ENCODE measurements around the gene TMCC1. TPM values are rescaled to one million over a fixed set of nuclear protein-coding genes. Genes with fewer than 3 reads are reported as not detected.
A peak's percentile ranks its signal among the peaks of the same experiment; 100 is the strongest.

Gene TMCC1
- total RNA-seq, 1 experiment from 2014 or later = 8.7 TPM

- DNase-seq (ENCODE audit: low read depth) = no peak
Observed at GRCh38 chr3:129836381-129837064, 57.0 kb downstream of the TMCC1 start.

DNA sequence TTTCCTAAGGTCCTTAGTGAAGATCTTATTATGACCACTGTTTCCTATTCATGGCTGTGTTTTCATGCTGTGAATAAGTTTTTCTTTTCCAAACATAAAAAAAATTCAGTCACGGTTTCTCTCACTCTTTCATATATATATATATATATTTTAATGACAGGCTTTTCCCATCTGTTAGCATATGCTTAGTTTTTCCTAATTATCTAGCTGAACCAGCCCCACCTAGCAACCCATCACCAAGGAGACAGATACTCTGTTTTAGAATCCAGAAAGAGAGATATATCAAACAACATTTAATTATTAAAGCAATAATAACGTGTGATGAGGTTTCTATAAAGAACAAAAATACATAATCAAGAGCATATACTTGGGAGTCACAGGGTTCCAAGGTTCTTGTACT lies 58.3 kb downstream of the TMCC1 start:
- no peak for DNase-seq (ENCODE audit: low read depth)

DNA sequence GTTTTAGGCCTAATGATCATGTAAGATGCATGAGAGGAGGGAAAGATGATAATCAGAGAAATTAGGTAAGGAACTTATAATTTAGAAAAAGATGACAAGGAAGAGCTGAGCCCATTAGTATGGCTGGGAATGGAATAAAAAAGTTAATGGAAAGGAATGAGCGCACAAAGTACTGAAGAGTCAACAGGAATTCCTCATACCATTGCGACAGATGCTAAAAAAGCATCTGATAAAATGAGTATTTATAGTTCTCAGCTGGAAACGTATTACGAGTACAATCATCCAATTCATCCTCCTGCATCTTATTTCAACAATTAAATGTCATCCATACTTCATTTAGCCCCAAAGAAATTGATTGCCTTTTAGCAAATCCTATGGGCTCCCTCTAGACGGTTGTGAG lies 58.9 kb downstream of the TMCC1 start:
- DNase-seq (ENCODE audit: low read depth) = no peak

DNA sequence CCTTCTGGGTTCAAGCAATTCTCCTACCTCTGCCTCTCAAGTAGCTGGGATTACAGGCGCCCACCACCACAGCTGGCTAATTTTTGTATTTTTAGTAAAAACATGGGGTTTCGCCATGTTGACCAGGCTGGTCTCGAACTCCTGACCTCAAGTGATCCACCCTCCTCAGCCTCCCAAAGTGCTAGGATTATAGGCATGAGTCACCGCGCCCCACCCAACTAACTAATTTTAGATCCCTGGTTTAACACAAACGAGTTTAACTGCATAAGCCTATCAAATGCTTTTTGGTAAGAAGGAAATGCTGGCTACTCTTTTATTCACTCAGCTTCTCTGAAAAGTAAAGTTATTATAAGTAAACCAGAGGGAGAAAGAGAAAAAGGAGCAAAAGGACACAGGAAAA lies 61.6 kb downstream of the TMCC1 start:
- peak; percentile 17 for DNase-seq (ENCODE audit: low read depth)

- no peak for DNase-seq (ENCODE audit: low read depth)
Observed at GRCh38 chr3:129831503-129831902, 62.0 kb downstream of the TMCC1 start.

- DNase-seq (ENCODE audit: low read depth) = peak; percentile 73
Observed at GRCh38 chr3:129829640-129830039, 63.9 kb downstream of the TMCC1 start.

- no peak for DNase-seq (ENCODE audit: low read depth)
Observed at GRCh38 chr3:129827765-129828164, 65.7 kb downstream of the TMCC1 start.

DNA sequence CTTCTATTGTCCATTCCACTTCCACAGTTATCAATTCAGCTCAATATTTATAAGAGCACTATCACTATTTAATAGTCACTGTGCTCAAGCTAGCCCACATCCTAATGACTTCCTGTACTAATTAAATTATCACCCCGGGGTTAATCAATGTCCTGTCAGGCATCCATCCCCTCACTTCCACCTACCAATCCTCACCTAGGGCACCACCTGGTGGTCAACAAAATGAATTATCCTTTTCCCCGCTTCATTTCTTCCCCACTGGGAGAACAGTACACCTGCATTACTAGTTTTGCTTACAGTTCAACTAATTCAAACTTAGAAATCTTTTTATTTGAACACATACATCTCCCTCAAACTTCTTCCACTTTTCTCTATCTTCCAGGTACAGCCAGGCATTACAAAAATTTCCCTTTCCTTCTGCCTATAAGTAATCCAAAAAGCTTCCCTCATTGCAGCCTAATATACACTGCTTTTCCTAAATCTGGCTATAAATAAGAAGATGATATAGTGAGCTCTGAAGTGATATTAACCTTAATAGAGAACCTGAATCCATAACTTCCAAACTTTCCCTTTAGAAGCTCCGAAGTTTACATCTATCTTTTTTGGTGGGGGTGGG lies 68.5 kb downstream of the TMCC1 start:
- peak; percentile 63 for DNase-seq (ENCODE audit: low read depth)

GRCh38 chr3:129822679-129823078 lies 70.8 kb downstream of the TMCC1 start:
- no peak for DNase-seq (ENCODE audit: low read depth)

DNA sequence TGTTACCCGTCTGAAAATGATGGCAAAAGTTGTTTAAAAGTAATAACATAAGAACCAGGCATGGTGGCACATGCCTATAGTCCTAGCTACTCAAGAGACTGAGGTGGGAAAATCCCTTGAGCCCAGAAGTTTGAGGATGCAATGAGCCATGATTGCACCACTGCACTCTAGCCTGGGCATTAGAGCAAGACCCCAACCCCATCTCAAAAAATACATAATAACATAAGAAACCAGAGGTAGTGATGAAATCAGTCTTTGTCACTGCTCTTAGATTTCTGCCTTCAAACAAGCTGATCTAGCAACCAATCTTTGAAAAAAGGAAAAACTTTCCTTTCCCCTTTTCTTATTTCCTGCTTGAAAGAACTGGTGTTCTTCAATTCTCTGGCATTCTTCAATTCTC lies 71.3 kb downstream of the TMCC1 start:
- DNase-seq (ENCODE audit: low read depth) = no peak

GRCh38 chr3:129820587-129820986 lies 72.9 kb downstream of the TMCC1 start:
- DNase-seq (ENCODE audit: low read depth) = no peak

DNA sequence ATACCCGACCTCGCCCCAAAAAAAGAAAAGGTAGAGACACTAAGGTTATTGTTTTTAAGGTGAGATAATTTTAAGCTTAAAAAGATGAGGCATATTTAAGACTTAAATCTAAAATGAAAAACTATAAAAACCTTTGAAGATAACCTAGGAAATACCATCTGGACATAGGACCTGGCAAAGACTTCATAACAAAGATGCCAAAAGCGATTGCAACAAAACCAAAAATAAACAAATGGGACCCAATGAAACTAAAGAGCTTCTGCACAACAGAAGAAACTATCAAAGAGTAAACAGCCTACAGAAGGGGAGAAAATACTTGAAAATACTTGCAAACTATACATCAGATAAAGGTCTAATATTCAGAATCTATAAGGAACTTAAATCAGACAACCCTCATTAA lies 80.9 kb downstream of the TMCC1 start:
- no peak for DNase-seq (ENCODE audit: low read depth)

GRCh38 chr3:129809297-129809696 lies 84.2 kb downstream of the TMCC1 start:
- DNase-seq (ENCODE audit: low read depth) = no peak

GRCh38 chr3:129796146-129796545 lies 97.4 kb downstream of the TMCC1 start:
- DNase-seq (ENCODE audit: low read depth) = no peak

DNA sequence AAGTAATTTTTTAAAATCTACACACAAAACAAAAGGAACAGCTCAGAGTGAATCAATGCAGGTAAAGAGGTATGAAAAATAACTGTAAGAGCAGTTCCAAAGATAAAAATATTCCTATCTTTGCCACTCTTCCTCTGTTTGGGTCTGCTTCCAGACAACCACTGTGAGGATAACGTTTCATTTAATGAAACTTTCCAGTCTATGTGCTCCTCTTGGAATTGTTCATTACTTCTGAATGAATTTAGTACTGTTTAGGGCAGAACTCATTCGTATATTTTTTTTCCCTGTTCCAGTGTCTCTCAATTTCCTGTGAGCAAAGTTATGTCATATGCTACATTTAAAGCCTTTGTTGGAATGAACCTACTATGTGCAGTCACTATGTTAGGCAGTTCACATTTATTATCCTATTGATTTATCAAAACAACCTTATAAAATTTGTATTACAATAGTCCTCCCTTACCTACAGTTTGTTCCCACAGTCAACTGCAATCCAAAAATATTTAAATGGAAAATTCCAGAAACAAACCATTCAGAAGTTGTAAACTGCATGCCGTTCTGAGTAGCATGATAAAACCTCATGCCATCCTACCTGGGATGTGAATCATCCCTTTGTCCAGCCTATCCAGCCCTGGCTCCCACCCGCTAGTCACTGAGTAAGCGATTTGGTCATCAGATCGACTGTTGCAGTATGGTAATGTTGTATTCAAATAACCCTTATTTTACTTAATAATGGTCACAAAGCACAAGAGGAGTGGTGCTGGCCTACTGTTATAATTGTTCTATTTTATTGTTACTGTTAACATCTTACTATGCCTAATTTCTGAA lies 98.1 kb downstream of the TMCC1 start:
- DNase-seq (ENCODE audit: low read depth) = peak; percentile 72

GRCh38 chr3:129794311-129795185 lies 99.0 kb downstream of the TMCC1 start:
- peak; percentile 88 for DNase-seq (ENCODE audit: low read depth)

DNA sequence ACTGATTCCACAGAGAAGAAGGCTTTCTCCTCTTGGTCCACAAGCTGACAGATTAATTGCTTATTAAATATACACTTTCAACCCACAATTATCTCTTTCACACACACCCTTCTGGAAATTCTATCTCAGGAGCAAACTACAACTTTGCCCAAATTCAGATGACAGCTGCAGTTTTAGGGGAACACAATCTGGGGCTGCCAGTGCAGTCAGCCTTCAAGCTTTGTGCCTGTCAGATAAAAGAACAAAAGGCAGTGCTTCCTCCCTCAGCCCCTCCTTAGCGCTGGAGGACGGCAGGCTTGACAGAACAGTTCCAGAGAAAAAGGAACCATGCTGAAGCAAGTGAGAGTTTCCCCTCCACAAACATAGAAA lies 99.6 kb downstream of the TMCC1 start:
- DNase-seq (ENCODE audit: low read depth) = peak; percentile 41

- no peak for DNase-seq (ENCODE audit: low read depth)
Observed at GRCh38 chr3:129793319-129793718, 100.2 kb downstream of the TMCC1 start.

DNA sequence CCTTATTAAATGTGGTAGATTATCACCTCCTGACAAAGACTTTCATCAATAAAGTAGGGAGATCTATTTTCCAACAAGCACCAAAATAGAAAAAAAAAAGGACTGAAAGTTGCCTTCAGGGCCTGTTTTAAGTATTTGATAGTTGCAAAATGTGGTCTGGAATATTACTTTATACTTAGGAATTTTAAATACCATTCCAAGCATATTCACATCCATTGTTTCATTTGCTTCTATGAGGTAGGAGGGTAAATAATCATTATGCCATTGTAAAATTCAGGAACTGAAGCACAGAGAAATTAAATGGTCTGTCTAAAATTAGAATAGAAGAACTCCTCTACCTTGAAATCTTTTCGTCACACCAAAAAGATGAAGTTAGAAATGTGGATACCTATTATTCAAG lies 110.0 kb downstream of the TMCC1 start:
- no peak for DNase-seq (ENCODE audit: low read depth)

DNA sequence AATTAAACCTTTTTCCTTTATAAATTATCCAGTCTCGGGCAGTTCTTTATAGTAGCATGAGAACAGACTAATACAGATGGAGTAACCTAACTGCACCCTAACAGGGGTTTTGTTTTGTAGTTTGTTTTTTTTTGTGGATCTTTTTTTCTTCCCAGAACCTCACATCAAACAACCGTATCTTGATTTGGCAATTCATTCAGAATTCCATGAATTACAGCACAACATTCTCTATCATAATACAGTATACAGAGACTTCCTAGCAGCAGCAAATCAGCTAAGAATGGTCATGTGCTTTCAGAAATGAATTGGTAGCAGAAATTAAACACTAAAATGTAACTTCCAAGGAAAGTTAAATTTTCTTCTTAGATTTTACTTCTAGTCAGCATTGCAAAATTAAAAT lies 114.6 kb downstream of the TMCC1 start:
- no peak for DNase-seq (ENCODE audit: low read depth)

DNA sequence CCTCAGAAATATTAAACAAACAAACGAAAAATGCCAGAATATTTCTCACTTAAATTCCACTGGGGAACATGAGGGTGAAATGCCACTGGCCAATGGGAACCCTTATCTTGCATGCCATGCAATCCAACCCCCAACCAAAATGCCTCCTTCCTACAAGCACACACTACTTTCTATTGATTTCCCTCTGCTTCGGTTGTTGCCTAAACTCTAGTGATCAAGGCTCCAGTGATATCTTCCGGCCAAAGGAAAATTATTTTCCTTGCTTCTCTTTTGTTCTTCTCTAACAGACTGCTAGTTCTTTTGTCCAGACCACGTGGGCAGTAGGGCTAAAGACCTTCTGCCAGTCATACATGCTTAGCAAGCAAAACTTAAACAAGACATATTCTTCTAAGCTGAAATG lies 115.7 kb downstream of the TMCC1 start:
- no peak for DNase-seq (ENCODE audit: low read depth)

- DNase-seq (ENCODE audit: low read depth) = no peak
Observed at GRCh38 chr3:129775870-129776269, 117.6 kb downstream of the TMCC1 start.
